Naive thymus-derived CD8-positive, alpha-beta T cell (primary cell): Measurements from ENCODE around the gene VKORC1. TPM values are rescaled to one million over a fixed set of nuclear protein-coding genes. Genes with fewer than 3 reads are reported as not detected.
"Not testable (repeated sequence)": the region's sequence is repeated elsewhere in the genome, so short reads cannot be mapped to it uniquely, and the experiment has no call there.

Experiments
- ATAC-seq, 2 donors: fragments of 150-1000 bp; cut with Tn5 transposase in 1 of 2; sonication (Bioruptor Pico), chemical (Tn5 transposase) in 1 of 2; 1 replicate in 1 of 2; 2 replicates in 1 of 2; pipeline ENCODE4 v1.10.0; 2021; ENCODE audit warnings: mild to moderate bottlenecking in 2 of 2, moderate library complexity in 2 of 2
- POLR2A ChIA-PET: fragments of 350-600 bp; sonication (Branson Sonifier 250); formaldehyde crosslinking; loops from one replicate; lab custom pipeline; 2021; ENCODE audit warnings: antibody characterized with exemption; lab: Charles Lee
- DNase-seq, 10 donors: peaks; one replicate each; pipeline versions ENCODE4 v3.0.0 to v3.0.0-alpha.2; 2020 to 2022
- H3K27ac Mint-ChIP-seq, 10 donors: one replicate each; pipeline ENCODE4 v1.8.0; 2020 to 2022; ENCODE audit warnings: mild to moderate bottlenecking in 10 of 10, mixed read lengths in 10 of 10, moderate library complexity in 4 of 10, inconsistent platforms in 1 of 10
- H3K27me3 Mint-ChIP-seq, 5 donors: one replicate each; pipeline ENCODE4 v1.8.0; 2021 to 2022; ENCODE audit warnings: mixed read lengths in 5 of 5
- H3K36me3 Mint-ChIP-seq, 3 donors: one replicate each; pipeline ENCODE4 v1.8.0; 2020 to 2022; ENCODE audit warnings: mixed read lengths in 3 of 3, mild to moderate bottlenecking in 2 of 3, inconsistent platforms in 1 of 3
- H3K4me1 Mint-ChIP-seq, 4 donors: one replicate each; pipeline ENCODE4 v1.8.0; 2021 to 2022; ENCODE audit warnings: mixed read lengths in 4 of 4
- H3K4me3 Mint-ChIP-seq, 10 donors: one replicate each; pipeline ENCODE4 v1.8.0; 2020 to 2022; ENCODE audit warnings: mild to moderate bottlenecking in 10 of 10, mixed read lengths in 10 of 10, moderate library complexity in 6 of 10, inconsistent platforms in 1 of 10
- H3K9me3 Mint-ChIP-seq, 9 donors: one replicate each; pipeline ENCODE4 v1.8.0; 2020 to 2022; ENCODE audit warnings: mixed read lengths in 9 of 9, mild to moderate bottlenecking in 3 of 9, inconsistent platforms in 1 of 9, moderate library complexity in 1 of 9
- polyA plus RNA-seq, 3 donors: library from polyadenylated mRNA; unstranded; fragments of 300-500 nt; fragmentation: Illumina TruSeq; gene quantifications; one replicate each; pipeline ENCODE4 v1.2.3, GENCODE V29; 2021
- total RNA-seq, 8 experiments: library from RNA in 2 of 8; stranded (reverse) in 2 of 8; gene quantifications; one replicate each; pipeline ENCODE4 v1.2.3 and lab custom pipeline; 2021 to 2026

VKORC1 gene
- total and polyA plus RNA-seq, 5 experiments from 2014 or later, result 42.0 to 109 (median 98.2) TPM

GRCh38 chr16:31111881-31112466 lies 17.4 kb upstream of the VKORC1 start:
- Mint-ChIP-seq H3K9me3 (no peaks in the 10 kb centered on the region), H3K4me3 (peak overlapping the region in 1 of 10 donors; percentile 75), H3K4me1 (peaks cover 8 to 28% (median 21%) of the 10 kb centered on the region in 4 donors), H3K27me3 (no peaks in the 10 kb centered on the region), H3K36me3 (peaks cover 0 to 21% (median 2%) of the 10 kb centered on the region in 3 donors), H3K27ac (peak overlapping the region in 1 of 10 donors; percentile 3)
- POLR2A ChIA-PET, result interaction anchor here (0.5 to 6.0 kb wide), 4 partner anchors 28 to 140 kb away, joined by 3 to 28 read pairs (median 4); partner anchors contain the start of genes FUS and ZNF668
- ATAC-seq (no peak), DNase-seq (no peak)

- H3K36me3 Mint-ChIP-seq, result peaks cover 0 to 21% (median 2%) of the 10 kb centered on the region in 3 donors
- no peaks in the 10 kb centered on the region for H3K9me3 Mint-ChIP-seq
- ATAC-seq (no peak), DNase-seq (no peak)
- no peaks in the 10 kb centered on the region for H3K27me3 Mint-ChIP-seq
- POLR2A ChIA-PET, result interaction anchor here (1.0 to 6.0 kb wide), 5 partner anchors 7 to 378 kb away, joined by 3 to 28 read pairs (median 4); partner anchors contain the start of genes FUS and KAT8
- peak overlapping the region in 7 of 10 donors; percentile 7 to 91 (median 58) for H3K27ac Mint-ChIP-seq
- peaks cover 10 to 30% (median 24%) of the 10 kb centered on the region in 4 donors for H3K4me1 Mint-ChIP-seq
- peak overlapping the region in 9 of 10 donors; percentile 2 to 90 (median 72) for H3K4me3 Mint-ChIP-seq
These were observed 15.8 kb upstream of the VKORC1 start for GRCh38 chr16:31110106-31111034.

- POLR2A ChIA-PET, result interaction anchor here (1.0 to 6.0 kb wide), 5 partner anchors 8 to 379 kb away, joined by 3 to 28 read pairs (median 4); partner anchors contain the start of genes FUS and KAT8
- peak overlapping the region in 4 of 10 donors; percentile 36 to 91 (median 84) for H3K27ac Mint-ChIP-seq
- peaks cover 8 to 28% (median 24%) of the 10 kb centered on the region in 4 donors for H3K4me1 Mint-ChIP-seq
- H3K9me3 Mint-ChIP-seq, result no peaks in the 10 kb centered on the region
- DNase-seq (no peak), ATAC-seq (no peak)
- H3K27me3 Mint-ChIP-seq, result no peaks in the 10 kb centered on the region
- peaks cover 0 to 21% (median 2%) of the 10 kb centered on the region in 3 donors for H3K36me3 Mint-ChIP-seq
- H3K4me3 Mint-ChIP-seq, result peak overlapping the region; percentile 67 to 90 (median 82)
These were observed 15.0 kb upstream of the VKORC1 start for GRCh38 chr16:31109622-31110021.

GRCh38 chr16:31108794-31109558 lies 14.4 kb upstream of the VKORC1 start:
- peak overlapping the region in 3 of 10 donors; percentile 36 to 84 (median 84) for H3K27ac Mint-ChIP-seq
- peaks cover 0 to 21% (median 2%) of the 10 kb centered on the region in 3 donors for H3K36me3 Mint-ChIP-seq
- peaks cover 8 to 28% (median 22%) of the 10 kb centered on the region in 4 donors for H3K4me1 Mint-ChIP-seq
- H3K27me3 Mint-ChIP-seq, result no peaks in the 10 kb centered on the region
- H3K4me3 Mint-ChIP-seq, result peak overlapping the region; percentile 67 to 90 (median 84)
- no peaks in the 10 kb centered on the region for H3K9me3 Mint-ChIP-seq
- POLR2A ChIA-PET, result interaction anchor here (1.1 to 6.0 kb wide), 2 partner anchors 8 to 70 kb away, joined by 5 to 28 read pairs; partner anchors contain the start of genes FUS and KAT8
- no peak for ATAC-seq
- DNase-seq, result no peak

- POLR2A ChIA-PET, result interaction anchor here (0.6 to 6.0 kb wide), 3 partner anchors 9 to 114 kb away, joined by 4 to 28 read pairs (median 7); partner anchors contain the start of genes FUS and KAT8
- DNase-seq, result peak in 9 of 10 donors; percentile 31 to 58 (median 53)
- Mint-ChIP-seq H3K27ac (peak within 1 kb of the TSS; percentile 55 to 93 (median 86)), H3K27me3 (no peaks in the 10 kb centered on the region), H3K9me3 (no peaks in the 10 kb centered on the region), H3K4me1 (peaks cover 8 to 23% (median 20%) of the 10 kb centered on the region in 4 donors), H3K4me3 (peak within 1 kb of the TSS; percentile 77 to 89 (median 85)), H3K36me3 (peaks cover 0 to 21% (median 2%) of the 10 kb centered on the region in 3 donors)
- ATAC-seq, result peak; percentile 76 to 78
These were observed 13.6 kb upstream of the VKORC1 start, which contains the start of gene BCKDK for GRCh38 chr16:31108035-31108793. TSS of gene BCKDK (plus strand) at chr16:31108386. CDS start at chr16:31109224, 838 bp downstream.

- POLR2A ChIA-PET, result interaction anchor here (0.6 to 6.0 kb wide), 3 partner anchors 10 to 113 kb away, joined by 4 to 28 read pairs (median 7); partner anchors contain the start of genes FUS and KAT8
- H3K9me3 Mint-ChIP-seq, result no peaks in the 10 kb centered on the region
- ATAC-seq (no peak), DNase-seq (no peak)
- H3K36me3 Mint-ChIP-seq, result peaks cover 0 to 20% (median 2%) of the 10 kb centered on the region in 3 donors
- peak overlapping the region; percentile 55 to 93 (median 86) for H3K27ac Mint-ChIP-seq
- H3K4me1 Mint-ChIP-seq, result peaks cover 8 to 23% (median 20%) of the 10 kb centered on the region in 4 donors
- no peaks in the 10 kb centered on the region for H3K27me3 Mint-ChIP-seq
- H3K4me3 Mint-ChIP-seq, result peak overlapping the region; percentile 77 to 89 (median 85)
These were observed 12.9 kb upstream of the VKORC1 start for GRCh38 chr16:31107465-31107867.

GRCh38 chr16:31106509-31107464 lies 12.2 kb upstream of the VKORC1 start:
- Mint-ChIP-seq H3K9me3 (no peaks in the 10 kb centered on the region), H3K4me3 (peak overlapping the region in 8 of 10 donors; percentile 82 to 89 (median 87)), H3K27ac (peak overlapping the region in 2 of 10 donors; percentile 52 to 93), H3K36me3 (peaks cover 0 to 15% (median 2%) of the 10 kb centered on the region in 3 donors), H3K4me1 (peaks cover 8 to 23% (median 20%) of the 10 kb centered on the region in 4 donors), H3K27me3 (no peaks in the 10 kb centered on the region)
- DNase-seq (no peak), ATAC-seq (no peak)
- POLR2A ChIA-PET, result interaction anchor here (0.6 to 6.0 kb wide), 2 partner anchors 38 to 73 kb away, joined by 3 to 28 read pairs; partner anchors contain the start of gene FUS

GRCh38 chr16:31105677-31106213 lies 11.1 kb upstream of the VKORC1 start:
- Mint-ChIP-seq H3K9me3 (no peaks in the 10 kb centered on the region), H3K4me1 (peaks cover 8 to 23% (median 20%) of the 10 kb centered on the region in 4 donors), H3K36me3 (peaks cover 0 to 9% (median 2%) of the 10 kb centered on the region in 3 donors), H3K4me3 (peak overlapping the region in 8 of 10 donors; percentile 33 to 69 (median 50)), H3K27me3 (no peaks in the 10 kb centered on the region), H3K27ac (peak overlapping the region in 6 of 10 donors; percentile 43 to 72 (median 58))
- ATAC-seq (peak; percentile 74 to 84), DNase-seq (peak; percentile 73 to 85 (median 80))
- POLR2A ChIA-PET, result no interaction called here

- not testable (repeated sequence) for ATAC-seq, H3K4me3 Mint-ChIP-seq, H3K9me3 Mint-ChIP-seq, H3K36me3 Mint-ChIP-seq, DNase-seq, H3K27me3 Mint-ChIP-seq
- Mint-ChIP-seq H3K27ac (peak overlapping the region in 1 of 10 donors; percentile 63), H3K4me1 (peaks cover 2 to 11% (median 7%) of the 10 kb centered on the region in 4 donors)
- POLR2A ChIA-PET, result interaction anchor here (0.6 to 1.3 kb wide), 7 partner anchors 13 to 297 kb away, joined by 3 to 7 read pairs (median 3); partner anchors contain the start of genes KAT8, ZNF646 and ZNF668
These were observed 6.5 kb upstream of the VKORC1 start for GRCh38 chr16:31100876-31101641.
